ENCODE measurements around the gene SMIM1.

Gene SMIM1

GRCh38 chr1:3732434-3733093 lies 40.0 kb upstream of the SMIM1 start:
- peak overlapping the region; percentile 26 for H3K4me3 ChIP-seq (ENCODE audit: low read length)
- WGBS = 74% methylated on average over 37 of the region's 37 CpGs
- H3K9me3 ChIP-seq (ENCODE audit: insufficient read depth, low read depth, low read length) = no peaks in the 10 kb centered on the region
- peaks cover 7% of the 10 kb centered on the region for H3K4me1 ChIP-seq (ENCODE audit: insufficient read depth, low read length)
- no peaks in the 10 kb centered on the region for H3K27me3 ChIP-seq (ENCODE audit: insufficient read depth, low read length)
- H3K36me3 ChIP-seq (ENCODE audit: insufficient read depth, low read length) = peaks cover 26% of the 10 kb centered on the region
- H3K9ac ChIP-seq (ENCODE audit: low read depth, low read length) = peak overlapping the region; percentile 27; the same call in 1 of the 2 replicates
- no peak overlapping the region for H3K27ac ChIP-seq (ENCODE audit: low read depth, low read length)

- Histone ChIP-seq H3K4me1 (ENCODE audit: insufficient read depth, low read length) (peaks cover 7% of the 10 kb centered on the region), H3K27ac (ENCODE audit: low read depth, low read length) (no peak overlapping the region), H3K9ac (ENCODE audit: low read depth, low read length) (peak overlapping the region; percentile 27; the same call in 1 of the 2 replicates), H3K9me3 (ENCODE audit: insufficient read depth, low read depth, low read length) (no peaks in the 10 kb centered on the region), H3K36me3 (ENCODE audit: insufficient read depth, low read length) (peaks cover 32% of the 10 kb centered on the region), H3K27me3 (ENCODE audit: insufficient read depth, low read length) (no peaks in the 10 kb centered on the region), H3K4me3 (ENCODE audit: low read length) (peak overlapping the region; percentile 26)
- 88% methylated on average over 29 of the region's 29 CpGs for WGBS
These were observed 39.3 kb upstream of the SMIM1 start for GRCh38 chr1:3733094-3733882.

DNA sequence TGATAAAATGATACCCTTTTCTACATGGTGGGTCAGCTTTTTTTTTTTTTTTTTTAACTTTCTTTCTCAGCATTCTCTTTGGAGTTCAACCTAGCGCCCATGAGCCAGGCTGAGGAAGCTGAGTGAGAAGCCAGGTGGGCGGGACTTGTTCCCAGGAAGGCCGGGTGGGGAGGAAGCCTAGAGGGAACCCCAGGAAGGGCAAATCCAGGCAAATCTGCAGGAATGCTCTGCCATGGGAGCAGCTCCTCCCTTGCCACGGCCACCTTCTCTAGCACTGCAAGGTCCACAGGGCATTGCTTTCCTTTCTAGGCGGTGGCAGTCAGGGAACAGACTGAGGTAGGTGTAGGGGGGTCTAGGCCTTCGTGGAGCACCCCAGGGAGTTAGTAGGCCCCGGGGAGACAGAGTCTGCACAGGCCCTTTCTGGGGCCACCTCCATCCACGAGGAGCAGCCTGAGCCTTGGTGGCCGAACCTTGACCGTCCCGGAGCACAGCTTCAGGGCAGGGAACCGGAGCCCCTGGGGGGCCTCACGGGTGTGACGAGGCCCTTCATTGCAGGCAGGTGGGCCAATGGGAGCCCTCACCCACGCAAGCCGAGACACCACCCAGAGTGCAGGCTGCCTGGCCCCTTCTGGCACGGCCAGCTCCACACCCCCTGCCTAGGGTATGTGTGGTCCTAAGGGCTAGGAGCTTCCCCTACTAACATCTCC lies 38.5 kb upstream of the SMIM1 start:
- Histone ChIP-seq H3K27me3 (ENCODE audit: insufficient read depth, low read length) (no peaks in the 10 kb centered on the region), H3K36me3 (ENCODE audit: insufficient read depth, low read length) (peaks cover 40% of the 10 kb centered on the region), H3K4me3 (ENCODE audit: low read length) (no peak overlapping the region), H3K4me1 (ENCODE audit: insufficient read depth, low read length) (peaks cover 7% of the 10 kb centered on the region), H3K27ac (ENCODE audit: low read depth, low read length) (no peak overlapping the region), H3K9me3 (ENCODE audit: insufficient read depth, low read depth, low read length) (no peaks in the 10 kb centered on the region), H3K9ac (ENCODE audit: low read depth, low read length) (no peak overlapping the region)
- whole genome bisulfite sequencing = 91% methylated on average over 17 of the region's 17 CpGs

DNA sequence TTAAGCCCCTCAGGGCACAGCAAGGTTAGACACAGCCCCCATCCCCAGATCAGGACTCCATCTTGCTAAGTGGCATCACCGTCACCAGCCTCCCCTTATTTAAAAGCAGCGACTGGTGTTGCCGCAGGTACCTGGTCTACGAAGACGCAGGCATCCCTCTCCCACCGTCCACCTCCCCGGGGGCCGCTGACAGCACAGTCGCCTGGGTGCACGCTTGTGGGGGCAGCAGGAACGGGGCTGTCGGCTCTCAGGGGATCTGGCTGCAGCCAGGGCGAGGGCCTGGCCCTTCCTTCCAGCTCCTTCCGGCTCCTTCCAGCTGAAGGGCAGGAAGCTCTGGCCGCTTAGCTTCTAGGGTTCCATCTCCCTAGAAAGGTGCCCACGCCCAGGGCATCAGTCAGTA lies 37.9 kb upstream of the SMIM1 start:
- Histone ChIP-seq H3K9me3 (ENCODE audit: insufficient read depth, low read depth, low read length) (no peaks in the 10 kb centered on the region), H3K27ac (ENCODE audit: low read depth, low read length) (no peak overlapping the region), H3K27me3 (ENCODE audit: insufficient read depth, low read length) (no peaks in the 10 kb centered on the region), H3K9ac (ENCODE audit: low read depth, low read length) (no peak overlapping the region), H3K4me1 (ENCODE audit: insufficient read depth, low read length) (peaks cover 7% of the 10 kb centered on the region), H3K4me3 (ENCODE audit: low read length) (no peak overlapping the region), H3K36me3 (ENCODE audit: insufficient read depth, low read length) (peaks cover 46% of the 10 kb centered on the region)
- WGBS = 96% methylated on average over 16 of the region's 16 CpGs

DNA sequence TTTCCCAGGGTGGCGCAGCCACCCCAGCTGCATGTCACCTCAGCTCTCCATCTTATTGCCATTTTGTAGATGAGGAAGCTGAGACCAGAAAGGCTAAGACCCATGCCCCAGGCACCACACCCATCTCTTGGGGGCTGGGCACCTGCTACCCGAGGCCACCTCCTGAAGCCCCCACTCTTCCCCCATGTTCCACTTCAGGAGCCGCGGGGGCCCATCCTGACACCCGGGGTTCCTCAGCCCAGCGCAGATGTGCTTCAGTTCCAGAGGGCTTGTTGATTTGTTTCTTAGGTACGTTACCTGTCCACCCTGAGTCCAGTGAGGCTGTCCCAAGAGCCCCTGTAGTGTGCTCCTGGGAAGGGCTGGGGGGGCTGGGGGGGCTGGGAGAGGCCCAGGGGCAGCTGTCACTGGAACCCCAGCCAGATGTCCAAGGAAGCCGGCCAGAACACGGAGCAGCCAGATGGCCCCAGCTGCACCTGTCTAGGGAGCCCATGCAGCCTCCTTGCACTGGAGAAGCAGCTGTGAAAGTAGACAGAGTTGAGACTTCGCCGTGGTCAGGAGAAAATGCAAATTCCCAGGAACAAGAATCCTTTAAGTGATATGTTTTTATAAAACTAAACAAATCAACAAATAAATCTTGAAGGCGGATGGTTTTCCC lies 37.4 kb upstream of the SMIM1 start:
- Histone ChIP-seq H3K9me3 (ENCODE audit: insufficient read depth, low read depth, low read length) (no peaks in the 10 kb centered on the region), H3K36me3 (ENCODE audit: insufficient read depth, low read length) (peaks cover 51% of the 10 kb centered on the region), H3K4me1 (ENCODE audit: insufficient read depth, low read length) (peaks cover 7% of the 10 kb centered on the region), H3K27me3 (ENCODE audit: insufficient read depth, low read length) (no peaks in the 10 kb centered on the region), H3K4me3 (ENCODE audit: low read length) (no peak overlapping the region), H3K9ac (ENCODE audit: low read depth, low read length) (no peak overlapping the region), H3K27ac (ENCODE audit: low read depth, low read length) (no peak overlapping the region)
- 93% methylated on average over 12 of the region's 12 CpGs for WGBS

DNA sequence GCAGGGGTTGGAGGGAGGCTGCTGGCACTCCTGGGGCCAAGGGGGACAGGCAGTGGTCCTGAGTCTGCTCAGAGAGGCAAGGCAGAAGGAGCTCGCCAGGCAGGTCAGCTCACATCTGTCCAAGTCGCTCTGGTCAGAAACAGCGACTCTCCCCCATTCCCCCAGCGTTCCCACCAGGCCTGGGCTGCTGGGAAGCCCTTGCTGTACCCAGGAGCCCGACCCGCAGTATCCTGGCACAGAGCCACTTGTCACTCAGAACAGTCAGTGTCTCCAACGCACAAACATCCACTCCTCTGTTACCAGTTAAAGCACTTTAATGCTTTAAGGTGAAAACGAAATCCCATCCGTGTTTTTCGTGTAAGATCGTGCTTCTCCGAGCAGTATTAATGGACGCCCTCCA lies 36.9 kb upstream of the SMIM1 start:
- no peaks in the 10 kb centered on the region for H3K9me3 ChIP-seq (ENCODE audit: insufficient read depth, low read depth, low read length)
- 94% methylated on average over 13 of the region's 13 CpGs for WGBS
- H3K27me3 ChIP-seq (ENCODE audit: insufficient read depth, low read length) = no peaks in the 10 kb centered on the region
- no peak overlapping the region for H3K27ac ChIP-seq (ENCODE audit: low read depth, low read length)
- no peak overlapping the region for H3K9ac ChIP-seq (ENCODE audit: low read depth, low read length)
- peaks cover 55% of the 10 kb centered on the region for H3K36me3 ChIP-seq (ENCODE audit: insufficient read depth, low read length)
- H3K4me3 ChIP-seq (ENCODE audit: low read length) = no peak overlapping the region
- peaks cover 7% of the 10 kb centered on the region for H3K4me1 ChIP-seq (ENCODE audit: insufficient read depth, low read length)

GRCh38 chr1:3736131-3736561 lies 36.4 kb upstream of the SMIM1 start:
- 96% methylated on average over 13 of the region's 13 CpGs for WGBS

DNA sequence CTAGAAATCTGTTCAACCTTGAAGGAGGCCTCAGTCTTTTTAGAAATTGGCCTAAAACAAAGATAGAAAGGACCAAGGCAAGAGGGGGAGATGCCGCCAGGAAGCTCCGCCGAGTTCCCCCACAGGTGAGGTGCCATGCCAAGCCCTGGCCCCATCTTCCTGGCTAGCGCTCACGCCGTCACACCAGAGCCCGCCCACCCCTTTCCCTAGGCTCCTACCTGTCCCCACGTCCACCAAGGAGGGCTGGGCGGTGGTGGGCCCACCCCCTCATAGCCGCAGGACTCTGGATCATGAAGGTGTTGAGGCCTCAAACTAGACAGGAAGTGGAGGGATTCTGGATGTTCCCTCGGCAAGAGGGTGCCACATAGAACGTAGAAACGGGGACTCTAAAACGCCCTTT lies 35.8 kb upstream of the SMIM1 start:
- WGBS = 90% methylated on average over 14 of the region's 14 CpGs
- H3K4me3 ChIP-seq (ENCODE audit: low read length) = no peak overlapping the region
- H3K36me3 ChIP-seq (ENCODE audit: insufficient read depth, low read length) = peaks cover 66% of the 10 kb centered on the region
- no peak overlapping the region for H3K9ac ChIP-seq (ENCODE audit: low read depth, low read length)
- H3K4me1 ChIP-seq (ENCODE audit: insufficient read depth, low read length) = peaks cover 7% of the 10 kb centered on the region
- no peak overlapping the region for H3K27ac ChIP-seq (ENCODE audit: low read depth, low read length)
- no peaks in the 10 kb centered on the region for H3K9me3 ChIP-seq (ENCODE audit: insufficient read depth, low read depth, low read length)
- no peaks in the 10 kb centered on the region for H3K27me3 ChIP-seq (ENCODE audit: insufficient read depth, low read length)

More at GRCh38 chr1:3736131-3736561, 36.4 kb upstream of the SMIM1 start:
- Histone ChIP-seq H3K9ac (ENCODE audit: low read depth, low read length) (no peak overlapping the region), H3K36me3 (ENCODE audit: insufficient read depth, low read length) (peaks cover 60% of the 10 kb centered on the region), H3K4me3 (ENCODE audit: low read length) (no peak overlapping the region), H3K27ac (ENCODE audit: low read depth, low read length) (no peak overlapping the region), H3K27me3 (ENCODE audit: insufficient read depth, low read length) (no peaks in the 10 kb centered on the region), H3K4me1 (ENCODE audit: insufficient read depth, low read length) (peaks cover 7% of the 10 kb centered on the region), H3K9me3 (ENCODE audit: insufficient read depth, low read depth, low read length) (no peaks in the 10 kb centered on the region)

GRCh38 chr1:3738943-3739342 lies 33.6 kb upstream of the SMIM1 start:
- no peaks in the 10 kb centered on the region; the same call in 1 of the 2 replicates for H3K4me1 ChIP-seq (ENCODE audit: insufficient read depth, low read length)
- no peaks in the 10 kb centered on the region for H3K9me3 ChIP-seq (ENCODE audit: insufficient read depth, low read depth, low read length)
- H3K27me3 ChIP-seq (ENCODE audit: insufficient read depth, low read length) = no peaks in the 10 kb centered on the region
- H3K27ac ChIP-seq (ENCODE audit: low read depth, low read length) = no peak overlapping the region
- H3K36me3 ChIP-seq (ENCODE audit: insufficient read depth, low read length) = peaks cover 86% of the 10 kb centered on the region
- H3K9ac ChIP-seq (ENCODE audit: low read depth, low read length) = no peak overlapping the region
- WGBS = 96% methylated on average over 12 of the region's 12 CpGs
- H3K4me3 ChIP-seq (ENCODE audit: low read length) = no peak overlapping the region

DNA sequence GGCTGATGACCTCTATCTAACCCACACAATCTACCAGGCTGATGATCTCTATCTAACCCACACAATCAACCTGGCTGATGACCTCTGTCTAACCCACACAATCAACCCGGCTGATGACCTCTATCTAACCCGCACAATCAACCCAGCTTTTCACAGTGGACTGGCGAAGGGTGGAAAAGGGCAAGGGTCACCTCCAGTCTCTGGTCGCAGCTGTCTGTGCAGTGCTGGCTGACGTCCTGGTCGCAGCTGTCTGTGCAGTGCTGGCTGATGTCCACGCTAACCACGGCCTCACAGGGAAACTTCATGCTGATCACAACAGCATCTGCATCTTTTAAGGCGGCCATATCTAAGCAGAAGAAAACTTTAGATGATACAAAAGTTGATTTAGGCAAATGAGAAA lies 32.5 kb upstream of the SMIM1 start:
- Histone ChIP-seq H3K9me3 (ENCODE audit: insufficient read depth, low read depth, low read length) (no peaks in the 10 kb centered on the region), H3K9ac (ENCODE audit: low read depth, low read length) (no peak overlapping the region), H3K27ac (ENCODE audit: low read depth, low read length) (no peak overlapping the region), H3K4me1 (ENCODE audit: insufficient read depth, low read length) (0 out of 2 replicates have a peak, but pooled peaks cover under 1% of the 10 kb centered on the region), H3K4me3 (ENCODE audit: low read length) (no peak overlapping the region), H3K27me3 (ENCODE audit: insufficient read depth, low read length) (no peaks in the 10 kb centered on the region), H3K36me3 (ENCODE audit: insufficient read depth, low read length) (peaks cover 83% of the 10 kb centered on the region)
- WGBS = 97% methylated on average over 9 of the region's 9 CpGs

Data from HUES64 (cell line).